OCI-LY7 (cell line): ENCODE measurements around the gene PC. TPM values are rescaled to one million over a fixed set of nuclear protein-coding genes. Genes with fewer than 3 reads are reported as not detected.

Experiments used
- Bru-seq: library from RNA; stranded (reverse); fragments of 400-500 nt; gene quantifications from one replicate; lab custom pipeline; 2021; lab: Mats Ljungman, UMichigan
- BruChase-seq, 2 experiments: library from RNA; stranded (reverse); fragments of 400-500 nt; gene quantifications; one replicate each; lab custom pipeline; 2021; lab: Mats Ljungman, UMichigan
- BruUV-seq: library from RNA; stranded (reverse); fragments of 400-500 nt; replicated peaks from 2 replicates; lab custom pipeline; 2021; lab: Mats Ljungman, UMichigan
- CTCF ChIA-PET: fragments of 300-600 bp; sonication (Branson Sonifier 250); formaldehyde crosslinking; loops from one replicate; lab custom pipeline; 2022; ENCODE audit warnings: antibody characterized with exemption; ENCODE audit not compliant: unreplicated experiment; lab: Charles Lee
- POLR2A ChIA-PET: fragments of 300-600 bp; sonication (Branson Sonifier 250); formaldehyde crosslinking; loops from one replicate; lab custom pipeline; 2022; ENCODE audit warnings: antibody characterized with exemption; lab: Charles Lee
- DNase-seq: peaks from one replicate; pipeline ENCODE4 v3.0.0-alpha.2; 2015; ENCODE audit warnings: low spot score
- H2AFZ ChIP-seq: fragments of 200-600 bp; sonication (generic), shearing (Covaris generic); 2 replicates; pipeline ENCODE4 v1.6.1; 2014; ENCODE audit warnings: mild to moderate bottlenecking, antibody characterized with exemption, low read length, moderate library complexity
- H3K27ac ChIP-seq: fragments of 200-600 bp; sonication (generic); 2 replicates; pipeline ENCODE4 v1.5.1; 2014; ENCODE audit warnings: mixed run types, low read depth, mild to moderate bottlenecking, moderate library complexity, low read length, inconsistent platforms; ENCODE audit not compliant: poor library complexity, severe bottlenecking
- H3K36me3 ChIP-seq: fragments of 200-600 bp; sonication (generic); 2 replicates; pipeline ENCODE4 v1.6.1; 2014; ENCODE audit warnings: mild to moderate bottlenecking, antibody characterized with exemption, low read length, moderate library complexity, mixed read lengths; ENCODE audit not compliant: insufficient read depth
- H3K4me1 ChIP-seq: fragments of 200-600 bp; sonication (generic); 2 replicates; pipeline ENCODE4 v1.5.1; 2014; ENCODE audit warnings: mild to moderate bottlenecking, low read length; ENCODE audit not compliant: insufficient read depth, poor library complexity, severe bottlenecking
- H3K4me2 ChIP-seq: fragments of 200-600 bp; sonication (generic); 2 replicates; pipeline ENCODE4 v1.6.1; 2014; ENCODE audit warnings: mild to moderate bottlenecking, low read length
- H3K4me3 ChIP-seq: fragments of 200-600 bp; sonication (generic); 2 replicates; pipeline ENCODE4 v1.5.1; 2014; ENCODE audit warnings: mild to moderate bottlenecking, low read depth, low read length; ENCODE audit not compliant: poor library complexity, severe bottlenecking
- H3K79me2 ChIP-seq: fragments of 200-600 bp; sonication (generic); 2 replicates; pipeline ENCODE4 v1.6.1; 2016; ENCODE audit warnings: low read depth, mild to moderate bottlenecking, low read length, moderate library complexity, mixed read lengths; ENCODE audit not compliant: insufficient read depth
- H3K9me2 ChIP-seq: fragments of 200-600 bp; sonication (generic); 2 replicates; pipeline ENCODE4 v1.6.1; 2016; ENCODE audit warnings: mild to moderate bottlenecking, low read length, mixed read lengths; ENCODE audit not compliant: insufficient read depth
- H3K9me3 ChIP-seq: fragments of 200-600 bp; sonication (generic); 2 replicates; pipeline ENCODE4 v1.6.1; 2014; ENCODE audit warnings: mild to moderate bottlenecking, mixed run types, low read length, mixed read lengths
- H4K20me1 ChIP-seq: fragments of 200-600 bp; sonication (generic); 2 replicates; pipeline ENCODE4 v1.6.1; 2014; ENCODE audit warnings: mild to moderate bottlenecking, antibody characterized with exemption, low read length, moderate library complexity, mixed read lengths; ENCODE audit not compliant: insufficient read depth
- EZH2phosphoT487 ChIP-seq: fragments of 200-600 bp; sonication (generic); IDR thresholded peaks from 2 replicates; pipeline ENCODE4 v1.6.1; 2018; ENCODE audit warnings: low read depth, borderline replicate concordance, mild to moderate bottlenecking, mixed run types, antibody characterized with exemption, low read length, moderate library complexity, mixed read lengths
- intact Hi-C: fragments of 100-400 bp; cut with micrococcal nuclease; formaldehyde crosslinking; loops from one replicate; pipeline ENCODE4 v1.10.0; 2022; ENCODE audit not compliant: unreplicated experiment
- long read RNA-seq: library from polyadenylated mRNA; stranded (forward); transcript quantifications from one replicate; pipeline ENCODE4 v2.0.0, GENCODE V29; 2022
- total RNA-seq, 2 experiments: library from RNA; depleted of rRNA in 1 of 2; stranded (reverse); fragments of >200 nt in 1 of 2; shearing (Covaris generic) in 1 of 2; gene quantifications; 2 replicates each; pipeline ENCODE4 v1.2.3, GENCODE V29; 2014 to 2022
- TF ChIP-seq, protein P1 (sequence below): fragments of 200-600 bp; sonication (generic); conservative IDR thresholded peaks from 2 replicates; pipeline ENCODE4 v1.5.1; 2014; ENCODE audit warnings: mild to moderate bottlenecking, antibody characterized with exemption, low read length, moderate library complexity, mixed read lengths

The PC gene, protein sequence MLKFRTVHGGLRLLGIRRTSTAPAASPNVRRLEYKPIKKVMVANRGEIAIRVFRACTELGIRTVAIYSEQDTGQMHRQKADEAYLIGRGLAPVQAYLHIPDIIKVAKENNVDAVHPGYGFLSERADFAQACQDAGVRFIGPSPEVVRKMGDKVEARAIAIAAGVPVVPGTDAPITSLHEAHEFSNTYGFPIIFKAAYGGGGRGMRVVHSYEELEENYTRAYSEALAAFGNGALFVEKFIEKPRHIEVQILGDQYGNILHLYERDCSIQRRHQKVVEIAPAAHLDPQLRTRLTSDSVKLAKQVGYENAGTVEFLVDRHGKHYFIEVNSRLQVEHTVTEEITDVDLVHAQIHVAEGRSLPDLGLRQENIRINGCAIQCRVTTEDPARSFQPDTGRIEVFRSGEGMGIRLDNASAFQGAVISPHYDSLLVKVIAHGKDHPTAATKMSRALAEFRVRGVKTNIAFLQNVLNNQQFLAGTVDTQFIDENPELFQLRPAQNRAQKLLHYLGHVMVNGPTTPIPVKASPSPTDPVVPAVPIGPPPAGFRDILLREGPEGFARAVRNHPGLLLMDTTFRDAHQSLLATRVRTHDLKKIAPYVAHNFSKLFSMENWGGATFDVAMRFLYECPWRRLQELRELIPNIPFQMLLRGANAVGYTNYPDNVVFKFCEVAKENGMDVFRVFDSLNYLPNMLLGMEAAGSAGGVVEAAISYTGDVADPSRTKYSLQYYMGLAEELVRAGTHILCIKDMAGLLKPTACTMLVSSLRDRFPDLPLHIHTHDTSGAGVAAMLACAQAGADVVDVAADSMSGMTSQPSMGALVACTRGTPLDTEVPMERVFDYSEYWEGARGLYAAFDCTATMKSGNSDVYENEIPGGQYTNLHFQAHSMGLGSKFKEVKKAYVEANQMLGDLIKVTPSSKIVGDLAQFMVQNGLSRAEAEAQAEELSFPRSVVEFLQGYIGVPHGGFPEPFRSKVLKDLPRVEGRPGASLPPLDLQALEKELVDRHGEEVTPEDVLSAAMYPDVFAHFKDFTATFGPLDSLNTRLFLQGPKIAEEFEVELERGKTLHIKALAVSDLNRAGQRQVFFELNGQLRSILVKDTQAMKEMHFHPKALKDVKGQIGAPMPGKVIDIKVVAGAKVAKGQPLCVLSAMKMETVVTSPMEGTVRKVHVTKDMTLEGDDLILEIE
- total RNA-seq (2014; rRNA removed; shearing (Covaris generic)) = 10.4 and 10.5 TPM in 2 replicates
- 12.7 and 17.0 TPM in 2 replicates for total RNA-seq (2022)
- Bru-seq, nascent RNA = percentile 37 among the genes with signal in this experiment
- BruChase-seq, experiment 1, labeled RNA remaining after a 6-hour chase = percentile 40 among the genes with signal in this experiment
- percentile 36 among the genes with signal in this experiment for BruChase-seq, experiment 2, labeled RNA remaining after a 2-hour chase
- long read RNA-seq, full-length matches to known transcripts = 19 of 26 reads
- long read RNA-seq, partial matches to known transcripts = 4 of 26 reads
- long read RNA-seq, other reads (novel, unspliced or antisense) = 3 of 26 reads

DNA sequence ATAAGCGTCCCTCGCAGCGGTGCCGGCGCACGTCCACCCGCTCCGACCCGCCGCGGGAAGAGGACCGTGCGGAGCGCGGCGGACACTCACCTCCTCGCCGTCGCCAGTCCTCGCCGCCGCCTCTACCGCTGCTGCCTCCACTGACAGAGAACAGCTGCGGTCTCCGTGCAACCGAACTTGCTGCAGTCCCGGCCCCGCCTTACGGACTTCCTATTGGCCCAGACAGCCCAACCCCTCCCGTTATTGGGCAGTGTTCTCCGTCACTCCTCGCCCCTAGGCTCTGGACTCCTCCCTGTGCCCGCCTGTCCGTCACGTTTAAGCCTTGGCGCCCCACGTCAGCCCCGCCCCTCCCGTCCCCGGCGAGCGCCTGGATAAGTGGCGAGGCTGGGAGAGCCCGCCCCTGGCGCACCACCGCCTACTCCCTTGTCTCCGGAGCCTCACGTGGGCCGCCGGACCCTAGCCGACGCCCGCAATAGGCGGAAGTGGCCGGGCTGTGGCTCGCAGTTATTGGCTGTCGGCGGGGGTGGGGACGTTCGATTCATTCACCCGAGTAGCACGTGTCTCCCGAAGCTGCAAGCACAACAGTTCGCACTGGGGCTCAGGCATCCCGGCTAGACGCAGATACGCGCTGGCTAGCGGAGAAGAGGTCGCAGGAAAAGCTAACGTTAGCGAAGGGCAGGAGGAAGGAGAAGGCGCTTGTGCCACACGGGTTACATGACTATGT is at the start of gene PC:
TSS of gene PC (minus strand) at position 152 of the 724 bp plus-strand sequence. CDS start 86,224 bp downstream, outside the sequence.
- POLR2A ChIA-PET = no interaction called here
- no peak within 1 kb of the TSS for H3K27ac ChIP-seq

DNA sequence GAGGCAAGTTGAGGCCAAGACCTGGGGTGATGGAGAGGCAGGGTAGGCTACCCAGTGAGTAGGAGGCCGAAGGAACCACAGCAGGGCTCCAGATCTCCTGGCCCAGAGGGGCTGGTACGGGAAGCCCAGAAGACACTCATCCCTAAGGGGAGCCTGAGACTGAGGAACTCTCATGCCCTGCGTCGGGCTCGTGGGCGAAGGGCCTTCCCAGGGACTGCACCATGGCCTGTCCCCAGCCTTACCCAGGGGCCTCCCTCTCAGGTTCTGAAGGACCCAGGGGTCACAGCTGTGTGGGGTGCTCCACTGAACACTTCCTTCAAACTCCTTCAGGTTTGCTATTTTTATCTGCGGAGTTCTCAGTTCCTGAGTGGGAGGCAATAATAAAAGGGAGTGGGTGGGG is 48.9 kb upstream of the PC start:
- no peak for DNase-seq
- ChIA-PET POLR2A (no interaction called here), CTCF (interaction anchor here (1.1 kb wide), 1 partner anchor 31 kb away, joined by 3 read pairs; no protein-coding TSS in a partner anchor)
- Histone ChIP-seq H3K27ac (no peak overlapping the region), H3K9me3 (peaks cover 6% of the 10 kb centered on the region; the same call in 1 of the 2 replicates), H3K4me3 (no peak overlapping the region), H3K79me2 (no peaks in the 10 kb centered on the region), H3K9me2 (no peaks in the 10 kb centered on the region), H4K20me1 (no peaks in the 10 kb centered on the region), H3K36me3 (no peaks in the 10 kb centered on the region), H3K4me2 (no peak overlapping the region), H3K4me1 (peaks cover 12% of the 10 kb centered on the region), H2AFZ (peak overlapping the region; percentile 100)
- TF ChIP-seq, protein P1, sequence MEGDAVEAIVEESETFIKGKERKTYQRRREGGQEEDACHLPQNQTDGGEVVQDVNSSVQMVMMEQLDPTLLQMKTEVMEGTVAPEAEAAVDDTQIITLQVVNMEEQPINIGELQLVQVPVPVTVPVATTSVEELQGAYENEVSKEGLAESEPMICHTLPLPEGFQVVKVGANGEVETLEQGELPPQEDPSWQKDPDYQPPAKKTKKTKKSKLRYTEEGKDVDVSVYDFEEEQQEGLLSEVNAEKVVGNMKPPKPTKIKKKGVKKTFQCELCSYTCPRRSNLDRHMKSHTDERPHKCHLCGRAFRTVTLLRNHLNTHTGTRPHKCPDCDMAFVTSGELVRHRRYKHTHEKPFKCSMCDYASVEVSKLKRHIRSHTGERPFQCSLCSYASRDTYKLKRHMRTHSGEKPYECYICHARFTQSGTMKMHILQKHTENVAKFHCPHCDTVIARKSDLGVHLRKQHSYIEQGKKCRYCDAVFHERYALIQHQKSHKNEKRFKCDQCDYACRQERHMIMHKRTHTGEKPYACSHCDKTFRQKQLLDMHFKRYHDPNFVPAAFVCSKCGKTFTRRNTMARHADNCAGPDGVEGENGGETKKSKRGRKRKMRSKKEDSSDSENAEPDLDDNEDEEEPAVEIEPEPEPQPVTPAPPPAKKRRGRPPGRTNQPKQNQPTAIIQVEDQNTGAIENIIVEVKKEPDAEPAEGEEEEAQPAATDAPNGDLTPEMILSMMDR = no peak
- no peak for TF ChIP-seq EZH2phosphoT487
- BruUV-seq = no TSS peak
- intact Hi-C loops = no loop called here

More for the DNA sequence above, at the start of gene PC:
- H3K9me2 ChIP-seq = no peaks in the 10 kb centered on the region
- H4K20me1 ChIP-seq = no peaks in the 10 kb centered on the region
- no peaks in the 10 kb centered on the region for H3K79me2 ChIP-seq
- peaks cover 13% of the 10 kb centered on the region for H3K4me1 ChIP-seq
- no peaks in the 10 kb centered on the region; the same call in 1 of the 2 replicates for H3K9me3 ChIP-seq
- TF ChIP-seq, protein P1 = no peak
- no peak for TF ChIP-seq EZH2phosphoT487
- DNase-seq = peak; percentile 98
- no TSS peak for BruUV-seq
- no peaks in the 10 kb centered on the region for H3K36me3 ChIP-seq
- CTCF ChIA-PET = no interaction called here
- peak within 1 kb of the TSS; percentile 76 for H2AFZ ChIP-seq
- H3K4me2 ChIP-seq = peak within 1 kb of the TSS; percentile 55
- H3K4me3 ChIP-seq = peak within 1 kb of the TSS; percentile 61
- intact Hi-C loops = no loop called here
